Effector memory CD4-positive, alpha-beta T cell (primary cell): ENCODE results near the gene SIGLEC10.
"Not testable (repeated sequence)": the region's sequence is repeated elsewhere in the genome, so short reads cannot be mapped to it uniquely, and the experiment has no call there.

ENCODE experiments used
- DNase-seq, 3 donors: peaks; one replicate each; pipeline ENCODE4 v3.0.0-alpha.2; 2020
- H3K27ac ChIP-seq: 2 replicates; pipeline ENCODE4 v1.7.0; 2013; ENCODE audit warnings: mild to moderate bottlenecking, low read length, moderate library complexity; ENCODE audit not compliant: insufficient read depth, poor library complexity, severe bottlenecking
- H3K27me3 ChIP-seq: replicated peaks from 2 replicates; pipeline ENCODE4 v1.7.0; 2013; ENCODE audit warnings: mild to moderate bottlenecking, low read length; ENCODE audit not compliant: insufficient read depth, control insufficient read depth, poor library complexity, severe bottlenecking
- H3K36me3 ChIP-seq: 2 replicates; pipeline ENCODE4 v1.7.0; 2013; ENCODE audit warnings: mild to moderate bottlenecking, low read length, moderate library complexity; ENCODE audit not compliant: control insufficient read depth, insufficient read depth
- H3K4me1 ChIP-seq: 2 replicates; pipeline ENCODE4 v1.7.0; 2013; ENCODE audit warnings: low read length, mild to moderate bottlenecking; ENCODE audit not compliant: control insufficient read depth, insufficient read depth, poor library complexity, severe bottlenecking
- H3K4me3 ChIP-seq: 2 replicates; pipeline ENCODE4 v1.7.0; 2013; ENCODE audit warnings: low read length, low read depth, mild to moderate bottlenecking; ENCODE audit not compliant: insufficient read depth, poor library complexity, severe bottlenecking
- H3K9me3 ChIP-seq: 2 replicates; pipeline ENCODE4 v1.7.0; 2013; ENCODE audit warnings: mild to moderate bottlenecking, low read length, moderate library complexity; ENCODE audit not compliant: control insufficient read depth

The SIGLEC10 gene

DNA sequence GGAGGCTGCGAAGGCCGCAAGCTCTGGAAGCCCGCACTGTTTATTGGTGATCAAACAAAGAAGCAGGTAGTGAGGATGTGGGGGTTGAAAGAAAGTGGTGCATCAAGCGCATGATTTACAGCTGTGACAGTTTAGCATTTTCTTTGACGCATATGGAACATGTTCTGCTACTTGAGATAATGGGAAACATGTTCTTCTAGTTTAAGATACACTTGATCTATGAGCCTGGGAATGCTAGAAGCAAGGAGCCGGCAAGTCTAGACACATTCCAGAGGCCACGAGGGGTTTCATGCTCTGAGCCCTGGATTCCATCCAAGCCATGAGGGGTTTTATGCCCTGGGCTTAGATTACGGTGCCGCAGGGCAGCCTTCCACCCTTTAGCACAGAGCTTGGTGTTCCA, 20.0 kb downstream of the SIGLEC10 start:
- H3K4me1 ChIP-seq = peaks cover 12% of the 10 kb centered on the region
- DNase-seq, H3K9me3 ChIP-seq, H3K4me3 ChIP-seq, H3K27me3 ChIP-seq, H3K36me3 ChIP-seq, H3K27ac ChIP-seq: not testable (repeated sequence)

DNA sequence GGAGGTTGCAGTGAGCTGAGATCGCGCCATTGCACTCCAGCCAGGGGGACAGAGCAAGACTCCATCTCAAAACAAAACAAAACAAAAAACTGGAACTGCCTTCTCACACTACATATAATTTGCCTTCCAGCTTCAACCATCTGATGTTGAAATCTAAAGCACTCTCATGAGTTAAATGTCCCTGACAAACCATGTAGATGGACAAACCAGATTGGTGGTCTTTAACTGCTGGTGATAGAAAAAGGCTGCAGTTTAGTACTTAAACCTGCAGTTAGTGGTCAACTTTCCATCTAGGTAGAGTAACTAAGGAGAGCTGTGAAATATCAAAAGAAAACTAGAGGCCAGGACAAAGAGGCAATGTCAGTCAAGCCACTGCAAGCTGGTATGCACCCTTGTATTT, 21.3 kb downstream of the SIGLEC10 start:
- DNase-seq = no peak
- Histone ChIP-seq H3K27me3 (no peaks in the 10 kb centered on the region), H3K4me3 (no peak overlapping the region), H3K9me3 (no peaks in the 10 kb centered on the region), H3K36me3 (no peaks in the 10 kb centered on the region), H3K4me1 (peaks cover 12% of the 10 kb centered on the region), H3K27ac (no peak overlapping the region)

DNA sequence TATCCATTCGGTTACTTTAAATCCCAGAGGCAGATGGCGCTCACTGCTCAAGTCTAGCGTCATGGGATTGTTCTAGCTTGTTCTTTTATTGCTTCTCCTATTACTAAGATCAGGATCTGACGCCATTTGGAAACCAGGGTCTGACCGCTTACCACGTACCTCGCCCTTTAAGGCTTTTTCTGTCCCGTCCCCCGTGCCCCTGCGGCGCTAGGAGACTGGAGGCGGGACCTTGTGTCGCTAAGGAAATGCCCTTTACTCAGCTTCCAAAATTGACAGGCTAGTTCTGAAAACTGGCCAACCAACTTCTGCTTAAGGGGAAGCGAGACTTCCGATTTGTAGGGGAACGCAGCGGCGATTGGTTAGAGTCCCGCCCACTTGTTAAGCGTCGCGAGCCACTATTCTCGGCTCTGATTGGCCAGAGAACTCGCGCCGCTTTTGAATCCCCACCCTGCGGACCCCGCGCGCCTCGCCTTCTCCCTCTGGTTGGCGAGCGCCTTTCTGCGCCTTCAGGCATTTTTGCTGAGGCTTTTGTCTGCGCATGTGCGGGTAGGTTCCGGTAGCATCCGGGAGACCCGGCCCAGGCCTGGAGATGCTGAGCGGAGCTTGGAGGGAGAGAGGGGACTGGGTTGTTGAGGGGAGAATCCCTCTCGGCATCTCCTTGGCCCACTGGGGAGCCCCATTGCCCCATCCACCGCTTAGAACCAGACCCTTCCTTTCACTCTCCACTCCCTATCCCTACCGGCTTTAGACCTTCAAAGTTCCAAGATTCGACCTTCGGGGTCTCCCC, 23.2 kb downstream of the SIGLEC10 start:
- Histone ChIP-seq H3K27ac (peak overlapping the region; percentile 19), H3K4me3 (peak overlapping the region; percentile 36), H3K4me1 (peaks cover 12% of the 10 kb centered on the region), H3K9me3 (no peaks in the 10 kb centered on the region), H3K27me3 (no peaks in the 10 kb centered on the region), H3K36me3 (no peaks in the 10 kb centered on the region)
- DNase-seq = peak; percentile 74 to 84 (median 79)

DNA sequence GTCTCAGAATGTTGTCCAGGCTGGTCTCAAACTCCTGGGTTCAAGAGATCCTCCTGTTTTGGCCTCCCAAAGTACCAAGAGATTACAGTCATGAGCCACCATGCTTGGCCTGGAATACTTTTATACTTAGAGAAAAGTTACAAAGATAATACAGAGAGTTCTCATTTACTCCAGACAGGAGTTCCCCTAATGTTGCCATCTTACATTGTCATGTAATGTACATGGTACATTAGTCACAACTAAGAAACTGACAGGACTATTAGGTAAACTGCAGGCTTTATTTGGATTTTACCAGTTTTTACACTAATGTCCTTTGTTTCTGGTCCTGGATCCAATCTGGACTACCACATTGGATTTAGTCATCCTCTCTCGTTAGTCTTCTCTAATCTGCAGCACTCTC, 24.7 kb downstream of the SIGLEC10 start:
- Histone ChIP-seq H3K4me1 (peaks cover 12% of the 10 kb centered on the region), H3K36me3 (no peaks in the 10 kb centered on the region), H3K27me3 (no peaks in the 10 kb centered on the region), H3K4me3 (no peak overlapping the region), H3K9me3 (no peaks in the 10 kb centered on the region), H3K27ac (no peak overlapping the region)
- DNase-seq = no peak

DNA sequence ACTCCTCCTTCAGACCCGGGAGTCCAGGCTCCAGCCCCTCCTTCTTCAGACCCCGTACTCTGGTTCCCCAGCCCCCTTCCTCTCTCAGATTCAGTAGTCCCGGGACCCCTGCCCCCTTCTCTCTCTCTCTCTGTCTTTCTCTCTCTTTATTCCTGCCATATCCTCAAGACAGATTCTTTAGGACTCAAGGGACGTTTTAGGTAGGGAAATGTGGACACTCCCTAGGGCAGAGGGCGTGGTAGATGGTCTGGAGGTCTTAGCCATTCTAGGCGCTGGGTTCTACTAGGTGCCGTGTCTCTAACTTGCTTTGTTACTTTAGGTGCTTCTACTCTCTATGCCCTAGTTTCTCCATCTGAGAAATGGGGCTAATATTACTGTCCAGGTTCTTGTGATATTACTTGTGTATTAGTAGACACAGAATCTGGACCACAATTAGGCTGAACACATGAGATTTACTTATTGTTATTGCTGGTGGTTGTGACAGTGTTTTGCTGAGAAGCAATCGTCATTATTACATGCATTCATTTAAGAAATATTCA, 26.3 kb downstream of the SIGLEC10 start:
- H3K27ac ChIP-seq = no peak overlapping the region
- no peaks in the 10 kb centered on the region for H3K27me3 ChIP-seq
- H3K4me1 ChIP-seq = peaks cover 12% of the 10 kb centered on the region
- H3K36me3 ChIP-seq = no peaks in the 10 kb centered on the region
- H3K9me3 ChIP-seq = no peaks in the 10 kb centered on the region
- H3K4me3 ChIP-seq = no peak overlapping the region
- no peak for DNase-seq

DNA sequence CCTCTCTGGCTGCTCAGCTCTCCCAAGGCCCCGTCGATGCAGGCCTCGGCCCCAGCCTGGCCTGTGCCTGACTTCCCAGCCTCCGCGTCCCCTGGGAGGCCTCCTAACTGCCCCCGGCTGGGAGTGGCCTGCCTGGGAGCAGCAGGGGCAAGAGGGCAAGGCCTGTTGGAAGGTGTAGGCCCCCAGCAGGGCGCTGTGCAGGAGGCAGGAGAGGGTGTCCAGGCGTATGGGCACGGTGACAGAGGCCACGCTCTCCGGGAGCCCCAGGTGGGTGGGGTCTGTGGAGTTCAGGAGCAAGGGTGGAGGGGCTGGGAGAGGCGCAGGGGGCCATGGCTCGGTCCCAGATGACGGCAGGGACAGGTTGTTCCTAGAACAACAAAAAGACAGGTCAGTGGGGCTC, 28.3 kb downstream of the SIGLEC10 start:
- DNase-seq = no peak
- Histone ChIP-seq H3K36me3 (no peaks in the 10 kb centered on the region), H3K4me1 (peaks cover 5% of the 10 kb centered on the region), H3K4me3 (no peak overlapping the region), H3K27me3 (no peaks in the 10 kb centered on the region), H3K27ac (no peak overlapping the region), H3K9me3 (no peaks in the 10 kb centered on the region)

DNA sequence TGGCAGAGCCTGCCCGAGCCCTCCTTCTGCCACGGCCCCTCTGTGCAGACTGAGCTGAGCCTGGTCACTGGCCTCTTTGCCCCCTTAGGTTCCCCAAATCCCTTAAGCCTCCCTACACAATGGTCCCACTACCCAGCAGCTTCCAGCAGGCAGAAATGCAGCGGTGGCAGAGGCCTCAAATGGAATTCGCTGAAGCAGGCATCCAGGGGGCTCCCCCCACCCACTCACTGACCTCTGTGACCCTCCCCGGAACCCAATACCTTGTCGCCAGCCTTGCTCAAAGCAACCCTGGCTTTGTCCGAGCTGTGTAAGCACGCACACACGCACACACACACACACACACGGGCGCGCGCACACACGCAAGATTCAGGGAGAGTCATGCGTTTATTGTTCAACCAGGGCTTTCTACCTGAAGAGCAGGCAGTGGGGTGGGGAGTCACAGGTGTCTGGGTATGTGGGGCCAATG, 29.5 kb downstream of the SIGLEC10 start, which contains the start of gene LIM2:
Gene LIM2, minus strand, starts transcription at position 51 of the 466 bp plus-strand sequence. CDS start 531 bp downstream, outside the sequence.
- H3K4me1 ChIP-seq = no peaks in the 10 kb centered on the region
- no peak within 1 kb of the TSS for H3K27ac ChIP-seq
- no peaks in the 10 kb centered on the region for H3K27me3 ChIP-seq
- DNase-seq = no peak
- H3K9me3 ChIP-seq = no peaks in the 10 kb centered on the region
- no peaks in the 10 kb centered on the region for H3K36me3 ChIP-seq
- H3K4me3 ChIP-seq = no peak within 1 kb of the TSS

DNA sequence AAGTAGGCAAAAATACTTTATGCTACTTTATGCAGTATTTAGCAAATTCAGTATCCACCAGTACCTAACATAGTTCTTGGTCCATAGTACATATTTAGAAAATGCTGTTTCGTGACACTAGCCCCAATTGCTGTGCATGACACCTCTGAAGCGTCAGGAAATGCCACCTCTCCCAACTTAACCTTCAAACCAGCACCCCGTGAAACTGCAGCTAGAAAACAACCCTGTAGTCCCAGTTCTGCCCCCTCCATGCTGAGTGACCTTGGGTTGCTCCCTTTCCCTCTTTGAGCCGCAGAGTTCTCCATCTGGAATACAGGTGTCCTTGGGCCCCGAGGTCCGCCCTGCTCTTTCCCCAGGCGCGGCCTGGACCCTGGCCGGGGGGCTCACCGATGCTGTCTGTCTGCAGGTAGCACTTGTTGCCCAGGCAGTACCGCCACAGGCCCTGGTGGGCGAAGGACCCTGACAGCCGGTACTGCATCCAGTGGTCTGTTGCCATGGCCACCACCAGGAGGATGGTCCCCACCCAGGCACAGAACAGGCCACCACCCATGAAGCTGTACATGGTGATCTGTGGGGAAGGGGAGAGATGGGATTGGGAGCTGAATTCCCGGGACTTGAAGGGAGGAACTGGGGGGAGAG, 30.4 kb downstream of the SIGLEC10 start:
- Histone ChIP-seq H3K4me3 (no peak overlapping the region), H3K9me3 (no peaks in the 10 kb centered on the region), H3K4me1 (no peaks in the 10 kb centered on the region), H3K36me3 (no peaks in the 10 kb centered on the region), H3K27ac (no peak overlapping the region), H3K27me3 (no peaks in the 10 kb centered on the region)
- no peak for DNase-seq

DNA sequence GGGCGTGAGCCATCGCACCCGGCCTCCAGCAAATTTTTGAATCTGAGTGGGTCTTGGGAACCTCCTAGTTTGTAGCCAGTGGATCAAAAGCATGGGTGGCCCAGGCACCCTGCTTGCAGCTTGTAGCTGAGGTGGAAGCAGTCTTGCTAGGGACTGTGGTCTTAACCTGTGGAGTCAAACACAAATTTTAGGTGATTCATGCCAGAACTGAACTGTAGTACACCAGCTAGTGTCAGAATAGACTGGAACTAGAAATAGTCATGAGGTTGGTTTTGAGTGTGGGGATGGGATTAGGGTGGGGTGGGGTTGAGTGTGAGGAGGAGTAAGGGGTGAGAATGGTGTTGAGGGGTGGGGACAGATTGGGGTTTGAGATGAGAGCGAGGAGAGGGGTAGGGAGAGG, 35.4 kb downstream of the SIGLEC10 start:
- H3K27ac ChIP-seq = no peak overlapping the region

DNA sequence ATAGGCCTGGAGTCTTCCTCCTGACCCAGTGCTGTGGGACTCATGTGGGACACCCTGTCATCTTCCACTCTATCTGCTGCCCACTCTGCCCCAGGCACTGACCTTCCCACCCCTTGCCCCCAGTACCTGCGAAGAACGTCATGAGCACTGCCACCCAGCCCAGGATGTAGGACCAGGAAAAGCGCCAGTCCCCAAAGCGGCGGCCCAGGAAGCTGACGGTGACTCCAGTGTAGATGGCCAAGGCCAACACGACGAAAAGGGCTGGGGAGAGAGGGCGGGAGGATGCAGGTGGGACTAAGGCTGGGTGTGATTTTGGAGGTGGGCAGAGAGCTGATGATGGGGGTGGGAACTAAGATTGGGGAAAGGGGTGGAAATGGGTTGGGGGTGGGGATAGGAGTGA, 37.1 kb downstream of the SIGLEC10 start:
- Histone ChIP-seq H3K27me3 (no peaks in the 10 kb centered on the region), H3K4me3 (no peak overlapping the region), H3K36me3 (no peaks in the 10 kb centered on the region), H3K4me1 (peaks cover 2% of the 10 kb centered on the region), H3K27ac (no peak overlapping the region), H3K9me3 (no peaks in the 10 kb centered on the region)
- no peak for DNase-seq

More for the DNA sequence above, 35.4 kb downstream of the SIGLEC10 start:
- H3K36me3 ChIP-seq = no peaks in the 10 kb centered on the region
- H3K9me3 ChIP-seq = no peaks in the 10 kb centered on the region
- DNase-seq = no peak
- no peaks in the 10 kb centered on the region for H3K27me3 ChIP-seq
- no peak overlapping the region for H3K4me3 ChIP-seq
- H3K4me1 ChIP-seq = no peaks in the 10 kb centered on the region
